Caki2 (cell line): ENCODE measurements around the gene FADS3. TPM values are rescaled to one million over a fixed set of nuclear protein-coding genes. Genes with fewer than 3 reads are reported as not detected.

Source experiments
- DNase-seq: peaks from one replicate; pipeline ENCODE4 v3.0.0-alpha.2; 2015; ENCODE audit warnings: low read depth
- in situ Hi-C: cut with HindIII; loops from 2 replicates; pipeline ENCODE4 v1.10.0; 2016; ENCODE audit warnings: low sequenced_read_pairs, low pct_unique_long_range_greater_than_20kb, mixed read lengths
- total RNA-seq: library from RNA; depleted of rRNA; stranded (reverse); fragments of >200 nt; shearing (Covaris generic); gene quantifications from 2 replicates; pipeline ENCODE4 v1.2.3, GENCODE V29; 2014; ENCODE audit warnings: low replicate concordance; rRNA removed

FADS3 gene
- 86.2 and 95.6 TPM in 2 replicates for total RNA-seq

GRCh38 chr11:61891331-61892084, at the start of gene FADS3:
Gene FADS3 (minus strand): TSS chr11:61891545. CDS start chr11:61891381, 164 bp downstream.
- peak; percentile 87 for DNase-seq
- in situ Hi-C loops: no loop called here

GRCh38 chr11:61940466-61940865, 49.1 kb upstream of the FADS3 start:
- in situ Hi-C loops: no loop called here
- no peak for DNase-seq

GRCh38 chr11:61935861-61936260, 44.5 kb upstream of the FADS3 start:
- DNase-seq: no peak
- in situ Hi-C loops: no loop called here

GRCh38 chr11:61930933-61931332, 39.6 kb upstream of the FADS3 start:
- DNase-seq: no peak
- in situ Hi-C loops: no loop called here

GRCh38 chr11:61928606-61929005, 37.3 kb upstream of the FADS3 start:
- DNase-seq: no peak
- in situ Hi-C loops: no loop called here

- in situ Hi-C loops: no loop called here
- no peak for DNase-seq
These were observed 36.2 kb upstream of the FADS3 start for GRCh38 chr11:61927501-61927900.

- in situ Hi-C loops: no loop called here
- no peak for DNase-seq
These were observed 34.9 kb upstream of the FADS3 start for GRCh38 chr11:61926235-61926634.

- in situ Hi-C loops: no loop called here
- DNase-seq: no peak
These were observed 34.4 kb upstream of the FADS3 start for GRCh38 chr11:61925736-61926135.

GRCh38 chr11:61924064-61924455, 32.7 kb upstream of the FADS3 start:
- no peak for DNase-seq
- in situ Hi-C loops: no loop called here

GRCh38 chr11:61923166-61924063, 32.1 kb upstream of the FADS3 start:
- in situ Hi-C loops: no loop called here

GRCh38 chr11:61922539-61922938, 31.2 kb upstream of the FADS3 start:
- in situ Hi-C loops: no loop called here
- DNase-seq: no peak

More at GRCh38 chr11:61923166-61924063, 32.1 kb upstream of the FADS3 start:
- no peak for DNase-seq

- no peak for DNase-seq
- in situ Hi-C loops: no loop called here
These were observed 30.1 kb upstream of the FADS3 start for GRCh38 chr11:61921446-61921845.

GRCh38 chr11:61919705-61920631, 28.6 kb upstream of the FADS3 start:
- peak; percentile 63 for DNase-seq
- in situ Hi-C loops: no loop called here

- DNase-seq: no peak
These were observed 27.8 kb upstream of the FADS3 start for GRCh38 chr11:61918938-61919704.

GRCh38 chr11:61918251-61918937, 27.0 kb upstream of the FADS3 start:
- in situ Hi-C loops: no loop called here
- DNase-seq: no peak

More at GRCh38 chr11:61918938-61919704, 27.8 kb upstream of the FADS3 start:
- in situ Hi-C loops: no loop called here

GRCh38 chr11:61917334-61918109, 26.2 kb upstream of the FADS3 start, which contains the start of gene RAB3IL1:
Gene RAB3IL1 (minus strand): TSS chr11:61917566. CDS start chr11:61917367, 199 bp downstream.
- peak; percentile 45 for DNase-seq
- in situ Hi-C loops: no loop called here
